ENCODE data around the gene KLF16.

KLF16 gene

DNA sequence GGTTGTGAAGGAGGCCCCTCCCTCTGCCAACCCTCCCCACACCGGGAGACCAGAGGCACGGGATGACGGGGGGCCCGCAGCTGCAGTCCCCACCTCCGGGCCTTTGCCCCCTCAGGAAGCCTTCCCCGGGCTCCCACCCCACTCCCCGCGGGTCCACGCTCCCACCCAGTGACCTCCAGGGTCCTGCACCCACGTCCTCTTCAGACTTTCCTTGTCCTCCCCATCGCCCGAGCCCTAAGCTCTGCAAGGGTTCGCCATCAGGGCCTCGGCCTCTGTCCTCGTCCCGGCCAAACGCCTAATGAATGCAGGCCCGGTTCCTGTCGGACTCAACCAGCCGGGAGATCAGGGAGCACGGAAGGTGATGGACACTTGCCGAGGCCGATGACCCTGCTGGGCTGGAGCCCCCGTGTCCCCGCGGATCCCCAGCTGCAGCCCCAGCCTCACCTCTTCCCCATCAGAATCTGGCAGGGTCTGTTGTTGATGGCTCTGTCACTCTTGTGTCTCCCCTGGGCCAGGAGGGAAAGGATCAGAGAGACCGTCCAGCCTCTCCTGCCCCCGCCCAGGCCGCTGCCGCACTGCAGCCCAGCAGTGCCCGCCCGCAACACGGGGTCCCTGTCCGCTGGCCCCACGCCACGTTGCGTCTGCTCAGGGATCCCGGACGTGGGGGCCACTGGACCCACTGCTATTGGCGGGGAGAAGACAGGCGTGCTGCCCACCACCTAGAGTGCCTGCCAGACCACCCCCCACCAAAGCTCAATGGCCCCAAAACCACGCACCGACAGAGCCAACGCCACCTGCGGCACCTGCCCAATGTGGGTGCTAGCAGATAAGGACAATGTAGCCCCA is 57.0 kb downstream of the KLF16 start:
- H3K4me3 ChIP-seq (ENCODE audit: low read depth, low read length) = no peak overlapping the region
- no peak for DNase-seq (ENCODE audit: low read depth)
- TF ChIP-seq, protein P1, sequence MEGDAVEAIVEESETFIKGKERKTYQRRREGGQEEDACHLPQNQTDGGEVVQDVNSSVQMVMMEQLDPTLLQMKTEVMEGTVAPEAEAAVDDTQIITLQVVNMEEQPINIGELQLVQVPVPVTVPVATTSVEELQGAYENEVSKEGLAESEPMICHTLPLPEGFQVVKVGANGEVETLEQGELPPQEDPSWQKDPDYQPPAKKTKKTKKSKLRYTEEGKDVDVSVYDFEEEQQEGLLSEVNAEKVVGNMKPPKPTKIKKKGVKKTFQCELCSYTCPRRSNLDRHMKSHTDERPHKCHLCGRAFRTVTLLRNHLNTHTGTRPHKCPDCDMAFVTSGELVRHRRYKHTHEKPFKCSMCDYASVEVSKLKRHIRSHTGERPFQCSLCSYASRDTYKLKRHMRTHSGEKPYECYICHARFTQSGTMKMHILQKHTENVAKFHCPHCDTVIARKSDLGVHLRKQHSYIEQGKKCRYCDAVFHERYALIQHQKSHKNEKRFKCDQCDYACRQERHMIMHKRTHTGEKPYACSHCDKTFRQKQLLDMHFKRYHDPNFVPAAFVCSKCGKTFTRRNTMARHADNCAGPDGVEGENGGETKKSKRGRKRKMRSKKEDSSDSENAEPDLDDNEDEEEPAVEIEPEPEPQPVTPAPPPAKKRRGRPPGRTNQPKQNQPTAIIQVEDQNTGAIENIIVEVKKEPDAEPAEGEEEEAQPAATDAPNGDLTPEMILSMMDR (IDR thresholded peaks at IDR 0.05; ENCODE audit: low read depth, low read length, missing control alignments) = no peak

DNA sequence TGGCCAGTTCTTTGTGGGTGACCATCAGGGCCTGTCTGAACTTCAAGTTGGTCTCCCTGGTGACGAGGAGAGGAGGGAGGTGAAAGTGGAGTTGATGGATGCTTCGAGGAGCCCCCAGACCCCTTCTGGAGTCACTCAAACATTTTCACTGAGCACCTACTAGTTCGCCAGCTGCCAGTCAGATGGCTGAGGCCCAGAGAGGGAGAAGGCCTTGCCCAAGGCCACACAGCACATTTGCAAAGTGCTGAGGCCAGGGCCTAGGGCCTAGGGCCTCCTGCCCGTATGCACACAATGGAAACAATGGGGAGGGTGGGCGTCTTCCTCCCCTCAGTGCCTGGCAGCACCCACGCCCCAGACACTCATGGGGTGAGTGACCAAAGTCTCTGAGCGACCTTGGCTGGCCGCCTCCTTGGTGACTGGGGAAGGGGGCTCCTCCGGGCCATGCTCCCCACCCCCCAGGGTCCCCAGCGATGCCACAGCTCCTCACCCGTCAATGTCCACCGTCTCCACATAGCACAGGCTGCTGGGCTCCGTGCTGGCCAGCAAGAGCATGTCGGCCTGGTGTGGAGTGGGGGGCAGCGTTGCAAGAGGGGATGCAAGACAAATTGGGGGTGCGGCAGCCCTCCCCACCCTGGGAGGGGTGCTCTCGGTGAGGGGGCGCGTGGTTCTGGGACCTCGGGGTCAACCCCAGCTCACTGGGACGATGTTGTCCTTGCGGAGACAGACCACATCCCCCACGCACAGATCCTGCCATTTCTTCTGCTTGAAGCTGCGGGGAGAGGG is 57.8 kb downstream of the KLF16 start:
- H3K4me3 ChIP-seq (ENCODE audit: low read depth, low read length) = no peak overlapping the region
- TF ChIP-seq, protein P1 (IDR thresholded peaks at IDR 0.05; ENCODE audit: low read depth, low read length, missing control alignments) = no peak
- DNase-seq (ENCODE audit: low read depth) = no peak

DNA sequence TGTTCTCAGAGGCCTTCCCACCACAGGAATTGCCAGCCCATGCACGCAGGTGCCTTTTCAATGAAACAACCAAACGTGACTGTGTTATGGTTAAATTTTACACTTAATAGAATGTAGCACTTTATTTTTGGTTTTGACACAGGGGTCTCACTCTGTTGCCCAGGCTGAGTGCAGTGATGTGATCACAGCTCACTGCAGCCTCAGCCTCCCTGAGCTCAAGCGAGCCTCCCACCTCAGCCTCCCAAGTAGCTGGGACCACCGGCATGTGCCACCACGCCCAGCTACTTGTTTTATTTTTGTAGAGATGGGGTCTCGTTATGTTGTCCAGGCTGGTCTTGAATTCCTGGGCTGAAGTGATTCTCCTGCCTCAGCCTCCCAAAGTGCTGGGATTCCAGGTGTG is 58.5 kb downstream of the KLF16 start:
- TF ChIP-seq, protein P1 (IDR thresholded peaks at IDR 0.05; ENCODE audit: low read depth, low read length, missing control alignments) = no peak
- no peak for DNase-seq (ENCODE audit: low read depth)
- H3K4me3 ChIP-seq (ENCODE audit: low read depth, low read length) = no peak overlapping the region
